ENCODE measurements around the gene TNNI3K. TPM values are rescaled to one million over a fixed set of nuclear protein-coding genes. Genes with fewer than 3 reads are reported as not detected.
"Not testable (repeated sequence)": the region's sequence is repeated elsewhere in the genome, so short reads cannot be mapped to it uniquely, and the experiment has no call there.

TNNI3K gene
- total RNA-seq, 2 experiments from 2014 or later: 0.37 to 0.59 TPM

- intact Hi-C loops (cut with DNase I, micrococcal nuclease): no loop called here
- H3K4me1 Mint-ChIP-seq: no peaks in the 10 kb centered on the region
- ATAC-seq: no peak
These were observed 1.8 kb downstream of the TNNI3K start for GRCh38 chr1:74237035-74237434.

GRCh38 chr1:74237787-74238186, 2.6 kb downstream of the TNNI3K start:
- ChIA-PET CTCF (interaction anchor here (1.0 to 1.9 kb wide), 3 partner anchors 8 to 12 kb away, joined by 3 to 4 read pairs (median 3); no protein-coding TSS in a partner anchor), POLR2A (no interaction called here)
- ATAC-seq: no peak
- no peak for DNase-seq
- Mint-ChIP-seq H3K4me1 (no peaks in the 10 kb centered on the region), H3K4me3 (no peak overlapping the region), H3K27me3 (no peaks in the 10 kb centered on the region), H3K36me3 (ENCODE audit: low read depth) (no peaks in the 10 kb centered on the region), H3K9me3 (ENCODE audit: low read depth) (peaks cover 2% of the 10 kb centered on the region), H3K27ac (no peak overlapping the region)
- intact Hi-C loops (cut with DNase I, micrococcal nuclease): no loop called here

More at GRCh38 chr1:74237035-74237434, 1.8 kb downstream of the TNNI3K start:
- no peaks in the 10 kb centered on the region for H3K27me3 Mint-ChIP-seq
- ChIA-PET POLR2A (no interaction called here), CTCF (interaction anchor here (1.7 to 1.9 kb wide), 2 partner anchors 9 to 11 kb away, joined by 3 to 4 read pairs; no protein-coding TSS in a partner anchor)
- H3K9me3 Mint-ChIP-seq (ENCODE audit: low read depth): peaks cover 5% of the 10 kb centered on the region
- no peak overlapping the region for H3K4me3 Mint-ChIP-seq
- no peak for DNase-seq
- no peak overlapping the region for H3K27ac Mint-ChIP-seq
- no peaks in the 10 kb centered on the region for H3K36me3 Mint-ChIP-seq (ENCODE audit: low read depth)

GRCh38 chr1:74245168-74245772, 10.1 kb downstream of the TNNI3K start:
- intact Hi-C loops (cut with DNase I, micrococcal nuclease): no loop called here
- ATAC-seq (no peak), DNase-seq (no peak)
- Mint-ChIP-seq H3K36me3 (ENCODE audit: low read depth) (no peaks in the 10 kb centered on the region), H3K4me1 (no peaks in the 10 kb centered on the region), H3K27me3 (no peaks in the 10 kb centered on the region), H3K27ac (no peak overlapping the region), H3K9me3 (ENCODE audit: low read depth) (peaks cover 2% of the 10 kb centered on the region), H3K4me3 (no peak overlapping the region)
- ChIA-PET CTCF (interaction anchor here (1.2 to 1.5 kb wide), 2 partner anchors 7 to 14 kb away, joined by 3 read pairs; no protein-coding TSS in a partner anchor), POLR2A (no interaction called here)

- no peaks in the 10 kb centered on the region for H3K4me1 Mint-ChIP-seq
- ChIA-PET CTCF (interaction anchor here (1.2 to 1.5 kb wide), 2 partner anchors 8 to 13 kb away, joined by 3 read pairs; no protein-coding TSS in a partner anchor), POLR2A (no interaction called here)
- intact Hi-C loops (cut with DNase I, micrococcal nuclease): no loop called here
- DNase-seq (no peak), ATAC-seq (no peak)
- no peaks in the 10 kb centered on the region for H3K9me3 Mint-ChIP-seq (ENCODE audit: low read depth)
- H3K36me3 Mint-ChIP-seq (ENCODE audit: low read depth): no peaks in the 10 kb centered on the region
- H3K27ac Mint-ChIP-seq: no peak overlapping the region
- H3K27me3 Mint-ChIP-seq: no peaks in the 10 kb centered on the region
- no peak overlapping the region for H3K4me3 Mint-ChIP-seq
These were observed 11.1 kb downstream of the TNNI3K start for GRCh38 chr1:74246315-74246714.

- intact Hi-C loops (cut with DNase I, micrococcal nuclease): no loop called here
These were observed 12.8 kb downstream of the TNNI3K start for GRCh38 chr1:74247881-74248528.

GRCh38 chr1:74253243-74253824, 18.1 kb downstream of the TNNI3K start:
- H3K4me1 Mint-ChIP-seq; H3K27me3 Mint-ChIP-seq; H3K36me3 Mint-ChIP-seq (ENCODE audit: low read depth); intact Hi-C loops (cut with DNase I, micrococcal nuclease); POLR2A ChIA-PET; DNase-seq; ATAC-seq; H3K9me3 Mint-ChIP-seq (ENCODE audit: low read depth); H3K27ac Mint-ChIP-seq; H3K4me3 Mint-ChIP-seq: not testable (repeated sequence)
- CTCF ChIA-PET: interaction anchor here (0.6 kb wide), 1 partner anchor 119 kb away, joined by 3 read pairs; no protein-coding TSS in a partner anchor

More at GRCh38 chr1:74247881-74248528, 12.8 kb downstream of the TNNI3K start:
- ChIA-PET CTCF (no interaction called here), POLR2A (no interaction called here)
- H3K4me3 Mint-ChIP-seq: no peak overlapping the region
- no peaks in the 10 kb centered on the region for H3K4me1 Mint-ChIP-seq
- H3K27ac Mint-ChIP-seq: no peak overlapping the region
- no peaks in the 10 kb centered on the region for H3K9me3 Mint-ChIP-seq (ENCODE audit: low read depth)
- H3K36me3 Mint-ChIP-seq (ENCODE audit: low read depth): no peaks in the 10 kb centered on the region
- DNase-seq: no peak
- no peaks in the 10 kb centered on the region for H3K27me3 Mint-ChIP-seq
- ATAC-seq: no peak

- POLR2A ChIA-PET: no interaction called here
- Mint-ChIP-seq H3K4me1 (no peaks in the 10 kb centered on the region), H3K4me3 (no peak overlapping the region), H3K9me3 (ENCODE audit: low read depth) (no peaks in the 10 kb centered on the region), H3K27me3 (no peaks in the 10 kb centered on the region), H3K27ac (no peak overlapping the region), H3K36me3 (ENCODE audit: low read depth) (no peaks in the 10 kb centered on the region)
- ATAC-seq (no peak), DNase-seq (no peak)
- CTCF ChIA-PET: no interaction called here
- intact Hi-C loops (cut with DNase I, micrococcal nuclease): no loop called here
These were observed 30.8 kb downstream of the TNNI3K start for GRCh38 chr1:74266001-74266400.

GRCh38 chr1:74271503-74271902, 36.3 kb downstream of the TNNI3K start:
- CTCF ChIA-PET: no interaction called here
- Mint-ChIP-seq H3K4me3 (no peak overlapping the region), H3K9me3 (ENCODE audit: low read depth) (no peaks in the 10 kb centered on the region), H3K27ac (no peak overlapping the region), H3K27me3 (no peaks in the 10 kb centered on the region), H3K36me3 (ENCODE audit: low read depth) (no peaks in the 10 kb centered on the region), H3K4me1 (no peaks in the 10 kb centered on the region)
- ATAC-seq (no peak), DNase-seq (no peak)
- POLR2A ChIA-PET: no interaction called here
- intact Hi-C loops (cut with DNase I, micrococcal nuclease): no loop called here

GRCh38 chr1:74280642-74281396, 45.6 kb downstream of the TNNI3K start:
- ChIA-PET POLR2A (no interaction called here), CTCF (no interaction called here)
- Mint-ChIP-seq H3K27ac (no peak overlapping the region), H3K36me3 (ENCODE audit: low read depth) (no peaks in the 10 kb centered on the region), H3K9me3 (ENCODE audit: low read depth) (peaks cover under 1% of the 10 kb centered on the region), H3K4me1 (no peaks in the 10 kb centered on the region), H3K4me3 (no peak overlapping the region), H3K27me3 (no peaks in the 10 kb centered on the region)
- intact Hi-C loops (cut with DNase I, micrococcal nuclease): no loop called here
- DNase-seq (no peak), ATAC-seq (no peak)

- CTCF ChIA-PET: no interaction called here
- Mint-ChIP-seq H3K4me1 (no peaks in the 10 kb centered on the region), H3K4me3 (no peak overlapping the region), H3K27me3 (no peaks in the 10 kb centered on the region), H3K36me3 (ENCODE audit: low read depth) (no peaks in the 10 kb centered on the region), H3K27ac (no peak overlapping the region), H3K9me3 (ENCODE audit: low read depth) (peaks cover 14% of the 10 kb centered on the region)
- POLR2A ChIA-PET: no interaction called here
- ATAC-seq: no peak
- DNase-seq: no peak
- intact Hi-C loops (cut with DNase I, micrococcal nuclease): no loop called here
These were observed 51.2 kb downstream of the TNNI3K start for GRCh38 chr1:74286414-74286813.

- no peaks in the 10 kb centered on the region for H3K27me3 Mint-ChIP-seq
- no peaks in the 10 kb centered on the region for H3K4me1 Mint-ChIP-seq
- ChIA-PET CTCF (interaction anchor here (1.1 kb wide), 1 partner anchor 18 kb away, joined by 4 read pairs; no protein-coding TSS in a partner anchor), POLR2A (no interaction called here)
- H3K27ac Mint-ChIP-seq: no peak overlapping the region
- H3K36me3 Mint-ChIP-seq (ENCODE audit: low read depth): no peaks in the 10 kb centered on the region
- ATAC-seq (no peak), DNase-seq (no peak)
- intact Hi-C loops (cut with DNase I, micrococcal nuclease): no loop called here
- H3K9me3 Mint-ChIP-seq (ENCODE audit: low read depth): no peaks in the 10 kb centered on the region
- H3K4me3 Mint-ChIP-seq: no peak overlapping the region
These were observed 79.3 kb downstream of the TNNI3K start for GRCh38 chr1:74314438-74314837.
